Embryonic facial prominence (tissue), 1 donor: ENCODE data around the gene SLC38A3.

Experiments
- DNase-seq: peaks from one replicate; pipeline ENCODE4 v3.0.0-alpha.2; 2016; ENCODE audit errors: extremely low spot score

Gene SLC38A3

DNA sequence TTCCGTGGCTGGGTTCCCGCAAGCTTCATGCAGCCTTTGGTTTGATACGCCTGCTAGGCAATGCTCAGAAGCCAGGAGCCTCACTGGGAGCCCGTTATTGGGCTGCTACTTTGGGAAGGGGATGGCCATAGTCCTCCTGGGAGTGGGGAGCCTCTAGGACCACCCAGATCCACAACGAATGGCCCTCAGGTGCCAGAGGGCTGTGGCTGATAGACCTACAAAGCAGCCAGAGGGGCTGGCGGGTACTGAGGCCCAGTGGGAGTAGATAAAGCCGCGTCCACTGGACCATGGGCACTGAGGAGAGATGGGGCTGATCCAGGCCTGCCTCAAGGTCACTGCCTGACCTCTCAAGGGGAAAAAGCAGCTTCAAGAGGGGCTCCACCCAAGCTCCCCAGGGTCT lies 12.9 kb upstream of the SLC38A3 start:
- DNase-seq: no peak

DNA sequence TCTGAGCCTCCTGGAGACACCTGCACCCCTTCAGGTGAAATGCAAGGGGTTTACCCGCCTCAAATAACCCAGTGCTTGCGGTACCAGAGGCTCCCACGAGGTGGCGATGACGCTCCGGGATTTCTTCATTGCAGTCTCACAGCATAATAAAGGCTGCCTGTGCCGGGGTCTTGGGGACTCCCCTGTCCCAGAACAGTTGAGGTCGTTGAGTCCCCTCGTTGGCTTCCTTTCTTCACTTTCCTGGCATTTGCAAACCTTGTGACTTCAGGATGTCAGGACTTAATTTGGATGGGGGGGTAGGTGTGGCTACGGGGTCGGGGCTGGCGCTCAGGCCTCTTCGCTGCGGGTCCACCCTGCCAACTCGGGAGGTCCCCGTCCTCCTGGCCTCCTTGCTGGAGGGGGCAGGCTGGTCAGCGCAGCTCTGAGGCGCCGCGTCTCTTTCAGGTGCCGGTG lies 12.4 kb upstream of the SLC38A3 start:
- DNase-seq: peak; percentile 36

DNA sequence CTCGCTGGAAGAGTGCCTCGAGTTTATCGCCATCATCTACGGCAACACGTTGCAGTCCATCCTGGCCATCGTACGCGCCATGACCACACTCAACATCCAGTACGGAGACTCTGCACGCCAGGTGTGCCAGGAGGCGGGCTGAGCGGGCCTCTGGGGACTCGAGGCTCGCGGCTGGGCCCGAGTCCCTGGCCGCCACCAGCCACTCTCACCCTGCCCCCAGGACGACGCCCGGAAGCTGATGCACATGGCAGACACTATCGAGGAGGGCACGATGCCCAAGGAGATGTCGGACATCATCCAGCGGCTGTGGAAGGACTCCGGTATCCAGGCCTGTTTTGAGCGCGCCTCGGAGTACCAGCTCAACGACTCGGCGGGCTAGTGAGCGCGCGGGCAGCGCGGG lies 11.8 kb upstream of the SLC38A3 start:
- no peak for DNase-seq

DNA sequence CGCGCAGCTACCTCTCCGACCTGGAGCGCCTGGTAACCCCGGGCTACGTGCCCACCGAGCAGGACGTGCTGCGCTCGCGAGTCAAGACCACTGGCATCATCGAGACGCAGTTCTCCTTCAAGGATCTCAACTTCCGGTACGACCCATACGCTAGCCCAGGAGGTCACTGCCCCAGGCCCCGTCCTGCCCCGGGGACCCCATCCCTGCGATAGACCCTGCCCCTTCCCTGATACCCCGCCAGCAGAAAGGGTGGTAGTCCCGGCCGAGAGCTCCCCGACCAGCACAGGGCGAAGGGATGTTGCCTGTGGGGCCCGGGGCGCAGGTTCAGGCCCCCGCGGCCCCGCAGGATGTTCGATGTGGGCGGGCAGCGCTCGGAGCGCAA lies 11.3 kb upstream of the SLC38A3 start:
- no peak for DNase-seq

DNA sequence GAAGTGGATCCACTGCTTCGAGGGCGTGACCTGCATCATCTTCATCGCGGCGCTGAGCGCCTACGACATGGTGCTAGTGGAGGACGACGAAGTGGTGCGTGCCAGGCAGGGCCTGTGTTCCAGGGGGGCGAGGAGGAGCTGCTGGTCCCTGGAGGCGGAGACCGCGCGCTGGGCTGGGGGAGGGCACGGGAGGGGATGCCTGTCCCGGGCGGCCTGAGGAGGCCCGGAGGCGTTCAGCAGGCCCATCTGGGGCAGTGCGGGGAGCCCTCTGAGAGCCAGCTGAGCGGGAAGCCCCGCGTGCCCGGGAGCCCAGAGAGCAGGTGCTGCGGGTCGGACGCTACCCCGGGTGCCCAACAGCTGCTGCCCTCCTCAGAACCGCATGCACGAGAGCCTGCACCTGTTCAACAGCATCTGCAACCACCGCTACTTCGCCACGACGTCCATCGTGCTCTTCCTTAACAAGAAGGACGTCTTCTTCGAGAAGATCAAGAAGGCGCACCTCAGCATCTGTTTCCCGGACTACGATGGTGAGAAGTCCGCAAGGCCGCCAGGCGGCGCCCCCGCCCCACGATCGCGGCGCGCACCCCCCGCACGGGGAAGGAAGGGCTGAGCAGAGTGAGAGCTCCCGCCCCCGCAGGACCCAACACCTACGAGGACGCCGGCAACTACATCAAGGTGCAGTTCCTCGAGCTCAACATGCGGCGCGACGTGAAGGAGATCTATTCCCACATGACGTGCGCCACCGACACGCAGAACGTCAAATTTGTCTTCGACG lies 10.8 kb upstream of the SLC38A3 start:
- DNase-seq: no peak

DNA sequence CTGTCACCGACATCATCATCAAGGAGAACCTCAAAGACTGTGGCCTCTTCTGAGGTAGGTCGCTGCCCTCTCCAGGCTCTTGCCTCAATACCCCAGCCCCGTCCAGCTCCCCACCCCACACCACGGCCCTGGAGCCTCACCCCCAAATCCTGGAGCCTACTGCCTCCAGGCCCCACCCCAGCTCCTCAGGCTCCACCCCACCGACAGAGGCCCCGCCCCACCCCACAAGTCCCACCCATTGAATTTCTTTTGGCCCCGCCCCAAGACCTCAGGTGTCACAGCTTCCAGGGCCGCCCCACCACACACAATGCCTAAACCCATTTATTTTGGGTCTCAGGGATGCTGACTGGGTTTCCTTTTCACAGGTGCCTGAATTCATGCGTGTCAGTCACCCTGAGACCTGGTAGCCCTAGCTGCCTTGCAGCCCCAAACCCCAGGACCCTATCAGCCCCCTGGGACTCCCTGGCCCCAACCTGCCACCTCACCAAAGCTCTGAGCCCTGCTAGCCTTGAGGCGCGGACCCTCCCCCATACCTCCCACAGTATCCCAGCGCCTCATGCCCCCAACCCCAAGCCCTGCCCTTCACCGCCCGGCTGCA lies 10.1 kb upstream of the SLC38A3 start:
- no peak for DNase-seq

DNA sequence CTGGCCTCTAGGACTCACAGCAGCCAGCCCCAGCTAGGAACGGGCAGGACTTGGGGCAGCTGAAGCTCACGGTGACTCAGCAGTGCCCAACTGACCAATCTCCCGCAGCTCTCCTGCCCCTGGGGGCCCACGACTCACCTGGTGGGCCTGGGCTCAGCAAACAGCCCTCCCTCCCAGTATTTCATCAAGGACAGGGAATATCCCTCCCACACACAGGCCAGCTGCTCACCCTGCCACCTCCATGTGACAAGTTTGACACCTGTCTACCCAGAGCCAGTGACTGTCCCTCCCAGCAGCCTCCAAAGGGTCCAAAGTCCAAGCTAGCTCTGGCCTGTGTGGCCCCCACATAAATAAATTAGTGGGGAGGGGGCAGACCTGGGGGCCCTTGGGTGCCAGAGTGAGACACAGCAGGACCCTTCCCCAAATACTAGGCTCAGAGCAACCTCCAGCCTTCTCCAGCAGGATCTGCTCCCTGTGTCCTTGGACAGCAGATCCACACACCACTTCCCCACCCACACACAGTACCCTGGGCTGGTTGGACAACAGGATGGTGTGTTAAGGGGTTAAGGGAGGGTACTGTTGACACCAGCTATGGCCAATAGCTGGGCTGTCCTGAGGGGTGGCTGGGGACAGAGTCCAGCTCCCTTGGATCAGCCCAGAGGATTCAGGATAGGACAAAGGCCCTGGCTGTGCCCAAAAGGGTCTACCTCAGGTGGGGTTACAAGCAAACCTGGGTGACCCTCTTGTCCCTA lies 9.4 kb upstream of the SLC38A3 start:
- no peak for DNase-seq

DNA sequence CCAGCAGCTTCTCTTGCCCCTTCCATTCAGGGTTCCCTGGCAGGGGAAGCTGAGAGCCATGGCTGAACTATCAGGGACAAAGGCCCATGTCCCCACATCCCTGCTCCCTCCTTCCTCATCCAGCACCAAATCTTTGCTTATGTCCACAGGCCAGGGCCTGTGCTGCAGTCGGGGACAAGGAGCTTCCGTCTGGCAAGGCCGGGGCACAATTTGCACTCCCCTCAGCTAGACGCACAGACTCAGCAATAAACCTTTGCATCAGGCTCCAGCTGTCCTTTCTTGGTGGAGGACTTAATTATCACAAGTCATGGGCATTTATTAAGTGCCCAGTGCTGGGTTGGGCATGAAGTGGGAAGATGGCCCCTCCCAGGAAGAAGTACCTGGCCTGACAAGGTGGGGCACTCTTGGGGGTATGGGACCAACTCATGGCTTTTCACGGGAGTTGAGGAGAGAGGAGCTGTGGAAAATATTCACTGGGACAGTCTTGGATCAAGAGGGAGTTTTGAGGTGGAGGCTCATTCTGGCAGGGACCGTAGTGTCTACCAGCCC lies 8.7 kb upstream of the SLC38A3 start:
- no peak for DNase-seq

DNA sequence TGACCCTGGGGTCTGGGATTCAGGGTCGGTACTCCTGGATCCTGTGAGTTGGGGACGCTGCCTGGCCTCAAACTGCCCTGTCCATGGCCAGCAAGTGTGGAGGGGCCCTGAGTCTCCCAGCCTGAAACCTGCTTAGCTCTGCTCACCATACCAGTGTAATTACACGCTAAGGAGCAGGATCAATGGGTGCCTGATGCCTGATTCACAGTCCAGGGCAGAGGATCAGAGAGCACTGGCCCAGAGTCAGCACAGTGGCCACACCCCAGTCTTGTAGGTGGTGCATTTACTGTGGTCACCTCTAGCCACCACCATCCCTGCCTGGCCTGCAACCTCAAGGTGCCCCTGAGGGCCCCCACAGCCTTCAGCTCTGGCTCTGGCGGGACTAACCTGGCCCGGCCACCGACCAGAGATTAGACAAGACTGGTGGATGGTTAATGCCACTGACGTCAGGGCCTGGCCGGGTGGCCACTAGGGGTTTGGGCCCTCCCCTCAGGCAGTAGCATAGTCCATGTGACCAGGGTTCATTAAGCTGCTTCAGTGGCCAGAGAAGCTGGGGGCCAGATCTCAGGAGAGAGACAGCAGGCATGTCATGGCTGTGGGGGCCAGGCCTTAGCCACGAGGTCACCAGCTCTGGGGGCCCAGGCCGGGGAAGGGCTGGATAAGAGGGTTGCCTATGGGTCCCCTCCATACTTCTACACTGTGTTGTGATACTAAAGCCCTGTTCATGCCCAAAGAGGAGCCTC lies 3.3 kb upstream of the SLC38A3 start:
- no peak for DNase-seq

DNA sequence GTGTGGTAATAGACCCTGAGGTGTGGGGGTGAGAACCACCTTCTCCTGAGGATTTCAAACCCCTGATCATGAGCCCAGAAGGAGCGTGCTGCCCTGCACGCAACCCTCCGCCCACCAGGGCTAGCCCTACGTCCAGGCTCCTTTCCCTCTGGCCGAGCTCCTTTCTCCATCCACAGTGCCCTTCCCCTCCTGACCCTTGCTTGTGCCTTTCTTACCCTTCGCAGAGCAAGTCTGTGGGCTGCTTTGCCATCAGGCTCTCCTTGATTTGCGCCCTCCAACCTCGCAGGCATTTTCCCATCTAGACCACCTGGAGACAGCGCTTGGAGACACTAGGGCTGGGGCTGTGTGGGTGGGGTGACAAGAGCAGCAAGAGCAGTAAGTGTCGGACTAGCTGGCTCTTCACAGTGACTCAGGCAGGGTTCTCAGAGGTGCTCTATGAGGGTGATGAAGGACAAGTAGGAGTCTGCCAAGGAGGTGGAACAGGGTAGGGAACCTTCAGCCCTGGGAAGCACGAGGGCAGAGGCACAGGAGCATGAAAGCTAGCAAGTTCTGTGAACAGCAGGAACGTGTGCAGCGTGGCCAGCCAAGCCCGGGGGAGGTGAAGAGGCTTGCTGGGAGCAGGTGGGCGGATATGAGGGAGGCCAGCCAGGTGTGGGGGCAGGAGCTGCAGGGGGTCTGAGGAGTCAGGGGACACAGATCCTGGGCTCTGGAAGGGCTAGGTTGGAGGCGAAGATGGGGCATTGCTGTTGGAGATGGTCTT lies 2.5 kb upstream of the SLC38A3 start:
- no peak for DNase-seq

DNA sequence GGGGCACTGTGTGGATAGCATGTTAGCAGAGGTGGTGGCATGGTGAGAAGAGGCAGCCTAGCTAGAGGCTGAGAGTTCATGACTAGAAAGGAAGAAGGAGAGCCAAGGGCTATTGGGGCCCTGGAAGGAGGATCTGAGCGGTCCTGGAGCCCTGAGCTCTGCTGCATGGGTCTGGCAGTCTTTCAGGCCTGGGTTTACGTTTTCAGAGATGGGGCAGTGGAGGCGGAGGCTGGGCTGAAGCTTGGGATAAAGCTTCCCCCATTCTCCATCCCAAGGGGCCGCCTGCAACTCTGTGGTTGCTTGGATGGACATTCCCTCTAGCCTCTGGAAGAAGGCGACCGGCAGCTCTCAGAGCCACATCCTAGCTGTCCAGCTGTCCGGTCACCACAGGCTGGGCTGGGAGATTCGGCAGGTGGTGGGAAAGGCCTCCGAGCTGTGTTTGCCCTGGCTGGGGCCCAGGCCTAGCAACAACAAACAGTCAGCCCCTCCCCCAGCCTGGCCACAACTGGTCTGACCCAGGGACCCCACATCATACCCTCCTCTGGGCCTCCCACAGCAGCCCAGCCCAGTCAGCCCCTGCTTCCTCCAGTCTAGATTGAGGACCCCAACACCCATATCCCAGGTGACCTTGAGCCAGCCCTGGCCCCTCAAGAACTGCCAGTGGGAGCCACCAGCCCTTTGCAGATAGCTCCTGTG lies 1.8 kb upstream of the SLC38A3 start:
- no peak for DNase-seq

DNA sequence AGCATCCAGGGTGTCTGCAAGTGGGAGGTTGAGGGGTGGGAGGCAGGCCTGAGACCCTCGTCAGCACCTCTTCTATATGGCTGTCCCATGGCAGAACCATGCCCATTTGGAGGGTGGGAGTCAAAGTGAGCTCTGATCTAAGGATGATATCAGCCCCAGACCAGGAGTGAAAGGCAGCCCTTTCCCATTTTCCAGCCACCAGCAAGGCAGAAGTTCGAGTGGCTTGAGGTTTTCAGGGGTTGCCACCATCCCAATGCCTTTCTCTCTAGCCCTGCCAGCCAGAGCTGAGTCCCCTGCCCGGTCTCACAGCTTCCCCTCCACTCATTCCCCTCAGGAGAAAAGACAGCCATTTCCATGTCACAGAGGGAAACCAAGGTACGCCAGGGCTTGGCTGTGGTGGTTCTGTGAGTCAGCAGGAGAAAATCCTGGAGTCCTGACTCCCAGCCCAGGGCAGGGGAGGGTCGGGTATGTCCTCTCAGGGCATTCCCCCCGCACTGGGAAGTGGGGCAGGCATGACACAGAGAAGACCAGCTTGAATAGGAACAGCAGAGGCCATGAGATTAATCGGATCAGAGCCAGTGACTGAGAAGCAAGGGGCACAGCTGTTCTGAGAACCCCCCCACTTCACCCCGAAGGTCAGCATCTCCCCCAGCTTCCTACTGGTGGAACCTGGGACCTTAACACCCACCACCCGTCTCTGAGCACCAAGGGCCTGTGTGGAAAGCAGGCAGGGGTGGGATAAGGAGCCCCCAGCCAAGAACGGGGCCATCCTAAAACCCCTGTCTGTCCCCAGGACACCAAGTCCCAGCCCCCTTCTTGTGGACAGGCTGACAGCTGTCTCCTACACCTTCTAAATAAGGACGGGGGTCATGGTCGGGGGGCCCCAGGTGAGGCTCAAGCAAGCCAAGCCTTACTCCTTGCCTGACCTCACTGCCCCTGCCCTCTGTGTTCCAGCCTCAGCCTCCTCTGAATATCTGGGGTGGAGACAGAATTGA lies 965 bp upstream of the SLC38A3 start:
- DNase-seq: no peak

DNA sequence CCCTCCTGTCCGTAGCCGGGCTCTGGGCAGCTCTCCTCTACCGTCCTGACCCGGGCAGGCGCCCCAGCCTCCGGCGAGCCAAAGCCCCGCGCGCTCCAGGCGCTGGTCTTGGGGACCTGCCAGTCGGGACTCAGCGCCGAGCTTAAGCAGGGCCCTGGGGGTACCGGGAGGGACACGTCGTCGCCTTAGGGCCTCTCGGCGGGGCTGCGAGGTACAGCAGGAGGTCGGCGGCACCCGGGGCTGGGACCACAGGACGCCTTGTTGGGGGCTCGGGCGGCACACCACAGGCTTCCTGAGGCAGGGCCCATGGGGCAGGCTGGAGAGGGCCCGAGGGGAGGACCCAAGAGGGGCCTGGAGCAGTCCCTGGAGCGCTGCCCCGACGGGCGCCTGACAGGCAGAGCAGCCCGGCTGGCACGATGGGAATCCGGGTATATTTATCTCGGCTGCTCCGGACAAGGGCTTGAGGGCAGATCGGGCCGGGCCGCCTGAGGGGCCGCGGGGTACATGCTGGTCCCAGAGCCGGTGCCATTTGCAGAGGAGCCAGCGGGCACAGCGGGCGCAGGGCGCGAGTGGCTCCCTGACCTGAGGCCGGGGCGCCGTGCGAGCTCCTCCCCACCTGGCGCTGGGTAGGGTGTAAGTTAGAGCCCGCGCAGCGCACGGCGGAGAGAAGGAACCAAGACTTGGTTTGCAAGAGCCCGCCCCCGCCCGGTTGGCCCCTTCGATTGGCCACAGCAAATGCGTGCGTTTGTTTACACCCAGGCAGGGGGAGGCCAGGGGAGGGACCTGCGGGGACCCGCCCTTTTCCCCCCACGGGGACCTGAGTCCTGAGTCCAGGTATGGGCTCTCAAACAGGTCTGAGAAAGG lies 574 bp downstream of the SLC38A3 start:
- no peak for DNase-seq

DNA sequence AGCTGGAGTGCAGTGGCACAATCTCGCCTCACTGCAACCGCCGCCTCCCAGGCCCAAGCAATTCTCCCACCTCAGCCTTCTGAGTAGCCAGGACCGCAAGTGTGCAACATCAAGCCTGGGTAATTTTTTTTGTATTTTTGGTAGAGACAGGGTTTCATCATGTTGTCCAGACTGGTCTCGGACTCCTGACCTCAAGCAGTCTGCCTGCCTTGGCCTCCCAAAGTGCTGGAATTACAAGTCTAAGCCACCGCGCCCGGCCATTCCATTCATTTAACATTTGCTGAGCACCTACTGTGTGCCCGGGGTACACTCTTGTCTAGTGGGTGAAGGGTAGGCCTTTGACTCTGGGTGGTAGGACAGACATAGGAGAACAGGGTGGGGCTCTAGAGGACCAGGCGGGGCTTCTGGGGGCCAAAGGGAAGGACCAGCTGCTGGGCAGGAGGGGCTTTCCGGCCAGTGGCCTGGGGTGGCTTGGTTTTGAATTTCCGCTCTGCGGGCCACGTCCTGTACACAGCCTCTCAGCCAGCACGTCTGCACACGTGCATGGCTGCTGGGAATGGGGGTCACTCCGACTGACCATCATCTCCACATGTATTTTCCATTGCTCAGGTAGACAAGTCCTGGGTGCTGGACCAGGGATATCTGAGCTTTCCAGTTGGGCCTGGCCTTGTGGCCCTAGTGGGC lies 2.4 kb downstream of the SLC38A3 start:
- DNase-seq: no peak

DNA sequence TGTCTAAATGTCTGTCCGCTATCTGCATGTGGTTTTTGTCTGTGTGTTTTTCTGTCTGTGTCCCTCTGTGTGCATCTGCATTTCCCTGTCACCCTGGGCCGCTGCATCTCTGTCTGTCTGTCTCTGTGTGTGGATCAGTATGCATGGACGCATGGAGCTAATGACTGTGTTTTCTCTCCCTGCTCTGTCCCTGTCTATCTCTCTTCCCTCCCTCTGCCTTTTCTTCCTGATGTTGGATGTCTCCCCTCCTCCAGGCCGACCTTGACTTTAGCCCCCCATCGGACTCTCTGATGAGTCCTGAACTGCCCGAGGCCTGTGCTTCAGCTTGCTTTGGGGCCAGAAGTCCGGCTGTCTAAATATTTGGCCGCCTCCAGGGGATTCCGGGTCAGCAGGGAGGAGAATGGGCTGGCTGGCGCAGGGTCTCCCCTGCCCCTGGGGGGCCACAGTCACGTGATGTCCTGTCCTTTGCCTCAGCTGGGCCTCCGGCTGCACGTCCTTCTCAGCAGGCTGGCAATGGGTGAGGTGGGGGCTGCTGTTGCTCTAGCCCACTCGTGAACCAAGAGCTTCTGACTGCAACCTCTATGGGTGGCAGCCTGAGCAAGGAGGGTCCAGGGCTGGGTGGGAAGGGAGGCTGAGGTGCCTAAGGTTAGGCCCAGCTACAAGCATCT lies 3.7 kb downstream of the SLC38A3 start:
- DNase-seq: no peak

DNA sequence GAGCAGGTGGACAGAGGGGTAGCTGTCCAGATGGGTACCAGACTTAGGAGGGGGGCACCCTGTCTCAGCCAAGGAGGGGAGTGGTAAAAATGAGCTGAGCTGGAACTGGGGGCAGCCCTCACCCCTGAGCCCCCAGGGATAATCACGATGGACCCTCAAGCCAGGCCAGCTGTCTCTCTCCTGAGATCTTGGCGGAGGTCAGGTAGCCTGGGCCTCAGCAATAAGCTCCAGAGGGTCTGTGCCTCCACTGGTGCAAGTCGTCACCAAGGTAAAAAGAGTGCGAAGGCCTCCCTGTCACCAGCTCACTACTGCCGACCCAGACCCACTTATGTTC lies 5.1 kb downstream of the SLC38A3 start:
- DNase-seq: no peak
